ENCODE data around the gene CTXND1.

CTXND1 gene

GRCh38 chr15:80251428-80252120 lies 439 bp downstream of the CTXND1 start:
- DNase-seq: no peak

- no peak for DNase-seq
Measured at GRCh38 chr15:80250614-80251427, 1.2 kb downstream of the CTXND1 start.

- DNase-seq: no peak
Measured at GRCh38 chr15:80249973-80250372, 2.0 kb downstream of the CTXND1 start.

- no peak for DNase-seq
Measured at GRCh38 chr15:80247320-80247719, 4.7 kb downstream of the CTXND1 start.

- DNase-seq: no peak
Measured at GRCh38 chr15:80246425-80246894, 5.6 kb downstream of the CTXND1 start.

- no peak for DNase-seq
Measured at GRCh38 chr15:80242802-80243201, 9.2 kb downstream of the CTXND1 start.

- no peak for DNase-seq
Measured at GRCh38 chr15:80242132-80242769, 9.8 kb downstream of the CTXND1 start.

GRCh38 chr15:80241508-80241907 lies 10.5 kb downstream of the CTXND1 start:
- no peak for DNase-seq

GRCh38 chr15:80240276-80240675 lies 11.7 kb downstream of the CTXND1 start:
- DNase-seq: no peak

- peak; percentile 9 to 43 for DNase-seq
Measured at GRCh38 chr15:80234883-80235282, 17.1 kb downstream of the CTXND1 start.

GRCh38 chr15:80233581-80233980 lies 18.4 kb downstream of the CTXND1 start:
- DNase-seq: no peak

GRCh38 chr15:80231371-80231770 lies 20.6 kb downstream of the CTXND1 start:
- no peak for DNase-seq

GRCh38 chr15:80228959-80229610 lies 22.9 kb downstream of the CTXND1 start:
- DNase-seq: no peak

GRCh38 chr15:80219955-80220354 lies 32.1 kb downstream of the CTXND1 start:
- no peak for DNase-seq

GRCh38 chr15:80217327-80217900 lies 34.6 kb downstream of the CTXND1 start:
- DNase-seq: no peak

- no peak for DNase-seq
Measured at GRCh38 chr15:80216911-80217310, 35.1 kb downstream of the CTXND1 start.

GRCh38 chr15:80216141-80216540 lies 35.9 kb downstream of the CTXND1 start:
- no peak for DNase-seq

GRCh38 chr15:80214910-80215309 lies 37.1 kb downstream of the CTXND1 start:
- DNase-seq: no peak

GRCh38 chr15:80211976-80212375 lies 40.0 kb downstream of the CTXND1 start:
- DNase-seq: no peak

GRCh38 chr15:80210611-80211573 lies 41.1 kb downstream of the CTXND1 start:
- DNase-seq: no peak
